Measurements from ENCODE around the gene AKNAD1.
A peak's percentile ranks its signal among the peaks of the same experiment; 100 is the strongest.

AKNAD1 gene

GRCh38 chr1:108829498-108829916, 27.4 kb downstream of the AKNAD1 start:
- no peaks in the 10 kb centered on the region for H3K9me3 ChIP-seq (ENCODE audit: control insufficient read depth in 2 of 2, low read length in 2 of 2)
- peaks cover 0 to 12% of the 10 kb centered on the region in 2 donors for H3K4me1 ChIP-seq (ENCODE audit: control insufficient read depth in 2 of 2, insufficient read depth in 2 of 2, low read length in 2 of 2)
- H3K9ac ChIP-seq (ENCODE audit: low read depth in 1 of 2, low read length in 2 of 2): no peak overlapping the region
- peak overlapping the region in 1 of 2 donors; percentile 1 for H3K27ac ChIP-seq (ENCODE audit: low read depth in 2 of 2, low read length in 2 of 2)
- no peak overlapping the region for H3K4me3 ChIP-seq (ENCODE audit: low read length in 2 of 2)
- H3K27me3 ChIP-seq (ENCODE audit: control insufficient read depth in 2 of 2, insufficient read depth in 2 of 2, low read length in 2 of 2): no peaks in the 10 kb centered on the region
- H3K36me3 ChIP-seq (ENCODE audit: control insufficient read depth in 2 of 2, insufficient read depth in 2 of 2, low read length in 2 of 2): no peaks in the 10 kb centered on the region

GRCh38 chr1:108828074-108828961, 28.6 kb downstream of the AKNAD1 start:
- no peaks in the 10 kb centered on the region for H3K36me3 ChIP-seq (ENCODE audit: control insufficient read depth in 2 of 2, insufficient read depth in 2 of 2, low read length in 2 of 2)
- H3K27me3 ChIP-seq (ENCODE audit: control insufficient read depth in 2 of 2, insufficient read depth in 2 of 2, low read length in 2 of 2): no peaks in the 10 kb centered on the region
- H3K9me3 ChIP-seq (ENCODE audit: control insufficient read depth in 2 of 2, low read length in 2 of 2): no peaks in the 10 kb centered on the region
- no peak overlapping the region for H3K9ac ChIP-seq (ENCODE audit: low read depth in 1 of 2, low read length in 2 of 2)
- H3K27ac ChIP-seq (ENCODE audit: low read depth in 2 of 2, low read length in 2 of 2): peak overlapping the region; percentile 4 to 27
- H3K4me3 ChIP-seq (ENCODE audit: low read length in 2 of 2): no peak overlapping the region
- peaks cover 0 to 12% of the 10 kb centered on the region in 2 donors for H3K4me1 ChIP-seq (ENCODE audit: control insufficient read depth in 2 of 2, insufficient read depth in 2 of 2, low read length in 2 of 2)

- Histone ChIP-seq H3K9ac (ENCODE audit: low read depth in 1 of 2, low read length in 2 of 2) (no peak overlapping the region), H3K4me1 (ENCODE audit: control insufficient read depth in 2 of 2, insufficient read depth in 2 of 2, low read length in 2 of 2) (peaks cover 0 to 8% of the 10 kb centered on the region in 2 donors), H3K27me3 (ENCODE audit: control insufficient read depth in 2 of 2, insufficient read depth in 2 of 2, low read length in 2 of 2) (no peaks in the 10 kb centered on the region), H3K36me3 (ENCODE audit: control insufficient read depth in 2 of 2, insufficient read depth in 2 of 2, low read length in 2 of 2) (no peaks in the 10 kb centered on the region), H3K9me3 (ENCODE audit: control insufficient read depth in 2 of 2, low read length in 2 of 2) (no peaks in the 10 kb centered on the region), H3K4me3 (ENCODE audit: low read length in 2 of 2) (no peak overlapping the region), H3K27ac (ENCODE audit: low read depth in 2 of 2, low read length in 2 of 2) (no peak overlapping the region)
These were observed 30.7 kb downstream of the AKNAD1 start for GRCh38 chr1:108826081-108826635.

- no peaks in the 10 kb centered on the region for H3K9me3 ChIP-seq (ENCODE audit: control insufficient read depth in 2 of 2, low read length in 2 of 2)
- H3K9ac ChIP-seq (ENCODE audit: low read depth in 1 of 2, low read length in 2 of 2): no peak overlapping the region
- no peak overlapping the region for H3K27ac ChIP-seq (ENCODE audit: low read depth in 2 of 2, low read length in 2 of 2)
- no peak overlapping the region for H3K4me3 ChIP-seq (ENCODE audit: low read length in 2 of 2)
- no peaks in the 10 kb centered on the region for H3K27me3 ChIP-seq (ENCODE audit: control insufficient read depth in 2 of 2, insufficient read depth in 2 of 2, low read length in 2 of 2)
- H3K36me3 ChIP-seq (ENCODE audit: control insufficient read depth in 2 of 2, insufficient read depth in 2 of 2, low read length in 2 of 2): no peaks in the 10 kb centered on the region
- H3K4me1 ChIP-seq (ENCODE audit: control insufficient read depth in 2 of 2, insufficient read depth in 2 of 2, low read length in 2 of 2): peaks cover 0 to 6% of the 10 kb centered on the region in 2 donors
These were observed 32.8 kb downstream of the AKNAD1 start for GRCh38 chr1:108824051-108824450.

- Histone ChIP-seq H3K9ac (ENCODE audit: low read depth in 1 of 2, low read length in 2 of 2) (no peak overlapping the region), H3K27me3 (ENCODE audit: control insufficient read depth in 2 of 2, insufficient read depth in 2 of 2, low read length in 2 of 2) (no peaks in the 10 kb centered on the region), H3K9me3 (ENCODE audit: control insufficient read depth in 2 of 2, low read length in 2 of 2) (no peaks in the 10 kb centered on the region), H3K36me3 (ENCODE audit: control insufficient read depth in 2 of 2, insufficient read depth in 2 of 2, low read length in 2 of 2) (no peaks in the 10 kb centered on the region), H3K27ac (ENCODE audit: low read depth in 2 of 2, low read length in 2 of 2) (no peak overlapping the region), H3K4me1 (ENCODE audit: control insufficient read depth in 2 of 2, insufficient read depth in 2 of 2, low read length in 2 of 2) (peaks cover 0 to 6% of the 10 kb centered on the region in 2 donors), H3K4me3 (ENCODE audit: low read length in 2 of 2) (no peak overlapping the region)
These were observed 33.3 kb downstream of the AKNAD1 start for GRCh38 chr1:108823632-108824031.

- Histone ChIP-seq H3K4me1 (ENCODE audit: control insufficient read depth in 2 of 2, insufficient read depth in 2 of 2, low read length in 2 of 2) (peaks cover 6 to 16% of the 10 kb centered on the region in 2 donors), H3K27ac (ENCODE audit: low read depth in 2 of 2, low read length in 2 of 2) (no peak overlapping the region), H3K4me3 (ENCODE audit: low read length in 2 of 2) (no peak overlapping the region), H3K9me3 (ENCODE audit: control insufficient read depth in 2 of 2, low read length in 2 of 2) (no peaks in the 10 kb centered on the region), H3K36me3 (ENCODE audit: control insufficient read depth in 2 of 2, insufficient read depth in 2 of 2, low read length in 2 of 2) (no peaks in the 10 kb centered on the region), H3K9ac (ENCODE audit: low read depth in 1 of 2, low read length in 2 of 2) (no peak overlapping the region), H3K27me3 (ENCODE audit: control insufficient read depth in 2 of 2, insufficient read depth in 2 of 2, low read length in 2 of 2) (no peaks in the 10 kb centered on the region)
These were observed 37.0 kb downstream of the AKNAD1 start for GRCh38 chr1:108819878-108820277.

GRCh38 chr1:108817811-108818210, 39.1 kb downstream of the AKNAD1 start:
- Histone ChIP-seq H3K36me3 (ENCODE audit: control insufficient read depth in 2 of 2, insufficient read depth in 2 of 2, low read length in 2 of 2) (no peaks in the 10 kb centered on the region), H3K4me1 (ENCODE audit: control insufficient read depth in 2 of 2, insufficient read depth in 2 of 2, low read length in 2 of 2) (peaks cover 8 to 16% of the 10 kb centered on the region in 2 donors), H3K27me3 (ENCODE audit: control insufficient read depth in 2 of 2, insufficient read depth in 2 of 2, low read length in 2 of 2) (no peaks in the 10 kb centered on the region), H3K9ac (ENCODE audit: low read depth in 1 of 2, low read length in 2 of 2) (no peak overlapping the region), H3K4me3 (ENCODE audit: low read length in 2 of 2) (no peak overlapping the region), H3K9me3 (ENCODE audit: control insufficient read depth in 2 of 2, low read length in 2 of 2) (no peaks in the 10 kb centered on the region), H3K27ac (ENCODE audit: low read depth in 2 of 2, low read length in 2 of 2) (no peak overlapping the region)

- peak overlapping the region; percentile 24 to 33 for H3K9ac ChIP-seq (ENCODE audit: low read depth in 1 of 2, low read length in 2 of 2)
- no peaks in the 10 kb centered on the region for H3K9me3 ChIP-seq (ENCODE audit: control insufficient read depth in 2 of 2, low read length in 2 of 2)
- H3K4me1 ChIP-seq (ENCODE audit: control insufficient read depth in 2 of 2, insufficient read depth in 2 of 2, low read length in 2 of 2): peaks cover 8 to 16% of the 10 kb centered on the region in 2 donors
- peak overlapping the region; percentile 50 to 77 for H3K27ac ChIP-seq (ENCODE audit: low read depth in 2 of 2, low read length in 2 of 2)
- no peaks in the 10 kb centered on the region for H3K36me3 ChIP-seq (ENCODE audit: control insufficient read depth in 2 of 2, insufficient read depth in 2 of 2, low read length in 2 of 2)
- no peaks in the 10 kb centered on the region for H3K27me3 ChIP-seq (ENCODE audit: control insufficient read depth in 2 of 2, insufficient read depth in 2 of 2, low read length in 2 of 2)
- peak overlapping the region; percentile 43 to 55 for H3K4me3 ChIP-seq (ENCODE audit: low read length in 2 of 2)
These were observed 39.9 kb downstream of the AKNAD1 start for GRCh38 chr1:108817016-108817415.

- peaks cover 8 to 16% of the 10 kb centered on the region in 2 donors for H3K4me1 ChIP-seq (ENCODE audit: control insufficient read depth in 2 of 2, insufficient read depth in 2 of 2, low read length in 2 of 2)
- no peaks in the 10 kb centered on the region for H3K9me3 ChIP-seq (ENCODE audit: control insufficient read depth in 2 of 2, low read length in 2 of 2)
- H3K4me3 ChIP-seq (ENCODE audit: low read length in 2 of 2): peak overlapping the region; percentile 43 to 55
- peak overlapping the region in 1 of 2 donors; percentile 33 for H3K9ac ChIP-seq (ENCODE audit: low read depth in 1 of 2, low read length in 2 of 2)
- no peaks in the 10 kb centered on the region for H3K27me3 ChIP-seq (ENCODE audit: control insufficient read depth in 2 of 2, insufficient read depth in 2 of 2, low read length in 2 of 2)
- peaks cover 0 to 2% of the 10 kb centered on the region in 2 donors for H3K36me3 ChIP-seq (ENCODE audit: control insufficient read depth in 2 of 2, insufficient read depth in 2 of 2, low read length in 2 of 2)
- H3K27ac ChIP-seq (ENCODE audit: low read depth in 2 of 2, low read length in 2 of 2): peak overlapping the region; percentile 50 to 77
These were observed 40.6 kb downstream of the AKNAD1 start for GRCh38 chr1:108816049-108816893.

All from mucosa of rectum (tissue), 2 donors.